CD14-positive monocyte (primary cell): ENCODE data around the gene CUL4B. TPM values are rescaled to one million over a fixed set of nuclear protein-coding genes. Genes with fewer than 3 reads are reported as not detected.

Source experiments
- DNase-seq, 3 donors: peaks; one replicate each; pipeline ENCODE4 v3.0.0-alpha.2; 2011 to 2022
- H2AFZ ChIP-seq: 2 replicates; pipeline ENCODE4 v1.6.0; 2012; ENCODE audit warnings: mild to moderate bottlenecking, low read depth, low read length, inconsistent platforms; ENCODE audit not compliant: insufficient read depth, poor library complexity, severe bottlenecking
- H3K27ac ChIP-seq, 2 donors: 1 replicate in 1 of 2; 2 replicates in 1 of 2; pipeline ENCODE4 v1.5.1; 2012 to 2013; ENCODE audit warnings: low read length in 2 of 2, control low read depth in 1 of 2, inconsistent platforms in 1 of 2, low read depth in 1 of 2, mild to moderate bottlenecking in 1 of 2
- H3K27me3 ChIP-seq, 2 donors: one replicate each; pipeline versions ENCODE4 v1.6.0 to v1.6.1; 2011 to 2013; ENCODE audit warnings: low read length in 2 of 2; ENCODE audit not compliant: control insufficient read depth in 2 of 2, insufficient read depth in 2 of 2
- H3K36me3 ChIP-seq, 2 donors: replicated peaks in 1 of 2; 1 replicate in 1 of 2; 2 replicates in 1 of 2; pipeline versions ENCODE4 v1.5.1 to v1.6.1; 2012 to 2013; ENCODE audit warnings: low read length in 2 of 2, control low read depth in 1 of 2, inconsistent platforms in 1 of 2, mild to moderate bottlenecking in 1 of 2; ENCODE audit not compliant: insufficient read depth in 2 of 2, control insufficient read depth in 1 of 2
- H3K4me1 ChIP-seq, 2 donors: 1 replicate in 1 of 2; 2 replicates in 1 of 2; pipeline versions ENCODE4 v1.5.1 to v1.6.1; 2012 to 2013; ENCODE audit warnings: low read length in 2 of 2, control low read depth in 1 of 2, inconsistent platforms in 1 of 2, mild to moderate bottlenecking in 1 of 2, moderate library complexity in 1 of 2; ENCODE audit not compliant: insufficient read depth in 2 of 2, control insufficient read depth in 1 of 2
- H3K4me2 ChIP-seq: replicated peaks from 2 replicates; pipeline ENCODE3; 2012; ENCODE audit warnings: low read length, moderate library complexity, mild to moderate bottlenecking; ENCODE audit not compliant: poor library complexity, severe bottlenecking; ENCODE audit errors: extremely low read depth
- H3K4me3 ChIP-seq, 3 experiments: fragments of 200-600 bp in 1 of 3; sonication (generic) in 1 of 3; replicated peaks in 1 of 3; 1 replicate in 2 of 3; 2 replicates in 1 of 3; pipeline ENCODE4 v1.5.1; 2011 to 2013; ENCODE audit warnings: low read length in 3 of 3, mild to moderate bottlenecking in 3 of 3, control low read depth in 2 of 3, low read depth in 2 of 3, inconsistent platforms in 1 of 3, moderate library complexity in 1 of 3
- H3K79me2 ChIP-seq: 2 replicates; pipeline ENCODE4 v1.6.0; 2012; ENCODE audit warnings: mild to moderate bottlenecking, control low read depth, inconsistent platforms, low read length, moderate library complexity; ENCODE audit not compliant: insufficient read depth
- H3K9ac ChIP-seq: 2 replicates; pipeline ENCODE4 v1.6.0; 2017; ENCODE audit warnings: low read length, mild to moderate bottlenecking; ENCODE audit not compliant: insufficient read depth, poor library complexity, severe bottlenecking
- H3K9me3 ChIP-seq, 2 donors: replicated peaks in 1 of 2; 1 replicate in 1 of 2; 2 replicates in 1 of 2; pipeline versions ENCODE4 v1.5.1 to v1.6.1; 2012 to 2013; ENCODE audit warnings: low read length in 2 of 2, control low read depth in 1 of 2; ENCODE audit not compliant: control insufficient read depth in 1 of 2, insufficient read depth in 1 of 2
- H4K20me1 ChIP-seq: 2 replicates; pipeline ENCODE4 v1.6.0; 2012; ENCODE audit warnings: mild to moderate bottlenecking, low read length, control low read depth, moderate library complexity; ENCODE audit not compliant: insufficient read depth
- H3K27ac Mint-ChIP-seq, 7 donors: one replicate each; pipeline ENCODE4 v1.8.0; 2020; ENCODE audit warnings: mild to moderate bottlenecking in 7 of 7, mixed read lengths in 7 of 7, moderate library complexity in 6 of 7, inconsistent platforms in 2 of 7
- H3K27me3 Mint-ChIP-seq, 3 donors: one replicate each; pipeline ENCODE4 v1.8.0; 2021 to 2022; ENCODE audit warnings: low read depth in 3 of 3, mild to moderate bottlenecking in 3 of 3, mixed read lengths in 3 of 3, moderate library complexity in 3 of 3, inconsistent platforms in 1 of 3
- H3K36me3 Mint-ChIP-seq, 2 donors: one replicate each; pipeline ENCODE4 v1.8.0; 2020; ENCODE audit warnings: mixed read lengths in 2 of 2, inconsistent platforms in 1 of 2, mild to moderate bottlenecking in 1 of 2
- H3K4me1 Mint-ChIP-seq: one replicate; pipeline ENCODE4 v1.8.0; 2020; ENCODE audit warnings: mild to moderate bottlenecking, mixed read lengths
- H3K4me3 Mint-ChIP-seq, 2 donors: one replicate each; pipeline ENCODE4 v1.8.0; 2020; ENCODE audit warnings: mild to moderate bottlenecking in 2 of 2, mixed read lengths in 2 of 2, moderate library complexity in 1 of 2
- H3K9me3 Mint-ChIP-seq, 7 donors: one replicate each; pipeline ENCODE4 v1.8.0; 2020 to 2022; ENCODE audit warnings: mixed read lengths in 7 of 7, mild to moderate bottlenecking in 6 of 7, moderate library complexity in 6 of 7, inconsistent platforms in 2 of 7
- WGBS: methylation state at CpG from one replicate; pipeline ENCODE4 v1.1.5; 2013; ENCODE audit warnings: missing lambda C conversion rate; ENCODE audit not compliant: insufficient coverage; 5-methylcytosine and 5-hydroxymethylcytosine counted together
- intact Hi-C, 2 donors: fragments of 100-400 bp; cut with micrococcal nuclease; formaldehyde crosslinking; loops; one replicate each; pipeline versions ENCODE4 v1.15.0 to v1.15.1; 2023
- polyA plus RNA-seq, 3 donors: library from polyadenylated mRNA; depleted of rRNA in 1 of 3; unstranded in 2 of 3; stranded (reverse) in 1 of 3; fragments of 300-500 nt in 2 of 3; fragments of >200 nt in 1 of 3; fragmentation: Illumina TruSeq in 2 of 3; gene quantifications; 1 replicate in 2 of 3; 2 replicates in 1 of 3; pipeline ENCODE4 v1.2.3, GENCODE V29; 2012 to 2021
- TF ChIP-seq, protein P1 (sequence below): fragments of 200-600 bp; IDR thresholded peaks from one replicate; pipeline ENCODE4 v1.8.0; 2022; ENCODE audit warnings: antibody characterized with exemption, mild to moderate bottlenecking

The CUL4B gene
- polyA plus RNA-seq, 3 donors = 13.3 to 16.9 (median 15.6) TPM

- H3K4me2 ChIP-seq = no peak overlapping the region
These were observed 11.0 kb downstream of the CUL4B start for GRCh38 chrX:120549483-120550452.

GRCh38 chrX:120536061-120536460, 24.7 kb downstream of the CUL4B start:
- Mint-ChIP-seq H3K36me3 (peaks cover 47 to 57% of the 10 kb centered on the region in 2 donors), H3K9me3 (peaks cover 0 to 2% (median 0%) of the 10 kb centered on the region in 7 donors), H3K4me3 (no peak overlapping the region), H3K4me1 (peaks cover 18% of the 10 kb centered on the region), H3K27me3 (peaks cover 0 to 4% (median 0%) of the 10 kb centered on the region in 3 donors), H3K27ac (peak overlapping the region in 3 of 7 donors; percentile 0 to 80 (median 60))
- peak; percentile 33 to 49 (median 37) for DNase-seq
- no peak overlapping the region for H2AFZ ChIP-seq
- no peaks in the 10 kb centered on the region for H3K27me3 ChIP-seq
- no peak overlapping the region for H3K4me2 ChIP-seq
- no peaks in the 10 kb centered on the region for H4K20me1 ChIP-seq
- H3K36me3 ChIP-seq = peaks cover 35 to 58% of the 10 kb centered on the region in 2 donors
- peaks cover 10 to 24% of the 10 kb centered on the region in 2 donors for H3K4me1 ChIP-seq
- H3K27ac ChIP-seq = peak overlapping the region in 1 of 2 donors; percentile 38
- intact Hi-C loops = no loop called here
- no peaks in the 10 kb centered on the region for H3K9me3 ChIP-seq
- no peaks in the 10 kb centered on the region for H3K79me2 ChIP-seq
- H3K9ac ChIP-seq = no peak overlapping the region
- TF ChIP-seq, protein P1, sequence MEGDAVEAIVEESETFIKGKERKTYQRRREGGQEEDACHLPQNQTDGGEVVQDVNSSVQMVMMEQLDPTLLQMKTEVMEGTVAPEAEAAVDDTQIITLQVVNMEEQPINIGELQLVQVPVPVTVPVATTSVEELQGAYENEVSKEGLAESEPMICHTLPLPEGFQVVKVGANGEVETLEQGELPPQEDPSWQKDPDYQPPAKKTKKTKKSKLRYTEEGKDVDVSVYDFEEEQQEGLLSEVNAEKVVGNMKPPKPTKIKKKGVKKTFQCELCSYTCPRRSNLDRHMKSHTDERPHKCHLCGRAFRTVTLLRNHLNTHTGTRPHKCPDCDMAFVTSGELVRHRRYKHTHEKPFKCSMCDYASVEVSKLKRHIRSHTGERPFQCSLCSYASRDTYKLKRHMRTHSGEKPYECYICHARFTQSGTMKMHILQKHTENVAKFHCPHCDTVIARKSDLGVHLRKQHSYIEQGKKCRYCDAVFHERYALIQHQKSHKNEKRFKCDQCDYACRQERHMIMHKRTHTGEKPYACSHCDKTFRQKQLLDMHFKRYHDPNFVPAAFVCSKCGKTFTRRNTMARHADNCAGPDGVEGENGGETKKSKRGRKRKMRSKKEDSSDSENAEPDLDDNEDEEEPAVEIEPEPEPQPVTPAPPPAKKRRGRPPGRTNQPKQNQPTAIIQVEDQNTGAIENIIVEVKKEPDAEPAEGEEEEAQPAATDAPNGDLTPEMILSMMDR = no peak
- no peak overlapping the region for H3K4me3 ChIP-seq

More at GRCh38 chrX:120549483-120550452, 11.0 kb downstream of the CUL4B start:
- H3K4me3 ChIP-seq = no peak overlapping the region
- no peak for DNase-seq
- 95% methylated on average over 9 of the region's 12 CpGs for WGBS
- no peaks in the 10 kb centered on the region for H3K79me2 ChIP-seq
- no peak overlapping the region for H3K27ac ChIP-seq
- Mint-ChIP-seq H3K4me3 (no peak overlapping the region), H3K27ac (peak overlapping the region in 1 of 7 donors; percentile 54), H3K36me3 (peaks cover 36 to 38% of the 10 kb centered on the region in 2 donors), H3K27me3 (peaks cover 0 to 8% (median 1%) of the 10 kb centered on the region in 3 donors), H3K4me1 (no peaks in the 10 kb centered on the region), H3K9me3 (peaks cover 0 to 2% (median 0%) of the 10 kb centered on the region in 7 donors)
- no peaks in the 10 kb centered on the region for H4K20me1 ChIP-seq
- H2AFZ ChIP-seq = no peak overlapping the region
- TF ChIP-seq, protein P1 = no peak
- H3K27me3 ChIP-seq = no peaks in the 10 kb centered on the region
- intact Hi-C loops = no loop called here
- no peak overlapping the region for H3K9ac ChIP-seq
- no peaks in the 10 kb centered on the region for H3K4me1 ChIP-seq
- peaks cover 27 to 58% of the 10 kb centered on the region in 2 donors for H3K36me3 ChIP-seq
- no peaks in the 10 kb centered on the region for H3K9me3 ChIP-seq
